HepG2 (cell line): ENCODE results near the gene XXYLT1. TPM values are rescaled to one million over a fixed set of nuclear protein-coding genes. Genes with fewer than 3 reads are reported as not detected.

Experiments used
- GATAD2A ChIP-seq: IDR thresholded peaks from 2 replicates; pipeline ENCODE4 v1.6.1; 2016
- KLF15 ChIP-seq: sonication (generic); formaldehyde crosslinking; IDR thresholded peaks from 2 replicates; pipeline ENCODE4 v1.8.1; 2023; ENCODE audit warnings: borderline replicate concordance, mild to moderate bottlenecking, inconsistent platforms, missing genetic modification reagents, mixed read lengths
- PATZ1 ChIP-seq: sonication (generic); formaldehyde crosslinking; IDR thresholded peaks from 2 replicates; pipeline ENCODE4 v1.4.0; 2020; ENCODE audit warnings: missing genetic modification reagents
- ZMYM2 ChIP-seq: sonication (generic); formaldehyde crosslinking; IDR thresholded peaks from 2 replicates; pipeline ENCODE4 v1.8.0; 2022; ENCODE audit warnings: mild to moderate bottlenecking, missing genetic modification reagents
- ZNF136 ChIP-seq: sonication (generic); formaldehyde crosslinking; IDR thresholded peaks from 2 replicates; pipeline ENCODE4 v1.8.1; 2022; ENCODE audit warnings: low read depth, mild to moderate bottlenecking, moderate library complexity, missing genetic modification reagents
- ZNF781 ChIP-seq: sonication (generic); formaldehyde crosslinking; IDR thresholded peaks from 2 replicates; pipeline ENCODE4 v1.5.1; 2020; ENCODE audit warnings: borderline replicate concordance, mild to moderate bottlenecking, missing genetic modification reagents; ENCODE audit errors: not compliant biosample characterization
- ZNF790 ChIP-seq: sonication (generic); formaldehyde crosslinking; IDR thresholded peaks from 2 replicates; pipeline ENCODE4 v1.8.0; 2022; ENCODE audit warnings: missing genetic modification reagents, mild to moderate bottlenecking, borderline replicate concordance
- polyA plus RNA-seq, 8 experiments: library from polyadenylated mRNA; depleted of rRNA in 3 of 8; stranded (reverse) in 7 of 8; unstranded in 1 of 8; fragments of >200 nt; fragmentation: Illumina TruSeq in 4 of 8; extraction: Trizol in 4 of 8; gene quantifications; 2 replicates each; pipeline versions ENCODE4 v1.2.1 to v1.2.3, GENCODE V29; 2011 to 2016; ENCODE audit warnings: low read depth in 4 of 8, missing spikeins in 1 of 8, mixed read lengths in 1 of 8; ENCODE audit not compliant: insufficient read depth in 1 of 8
- total RNA-seq, 5 experiments: library from RNA; depleted of rRNA; stranded (reverse); fragments of >200 nt; fragmentation: Illumina TruSeq; extraction: Trizol; gene quantifications; 2 replicates each; pipeline ENCODE4 v1.2.3, GENCODE V29; 2016; ENCODE audit warnings: low read depth in 1 of 5
- TF ChIP-seq, protein P1 (sequence below), 2 experiments: sonication (generic) in 1 of 2; formaldehyde crosslinking in 1 of 2; IDR thresholded peaks; 2 replicates each; pipeline versions ENCODE4 v1.5.1 to v1.6.1; 2011 to 2020; ENCODE audit warnings: borderline replicate concordance in 1 of 2, low read depth in 1 of 2, low read length in 1 of 2, mild to moderate bottlenecking in 1 of 2, missing genetic modification reagents in 1 of 2, moderate library complexity in 1 of 2
- TF ChIP-seq, protein P2 (sequence below): sonication (generic); formaldehyde crosslinking; IDR thresholded peaks from 2 replicates; pipeline ENCODE4 v1.4.0; 2020; ENCODE audit warnings: mild to moderate bottlenecking, missing genetic modification reagents

XXYLT1 gene
- total and polyA plus RNA-seq, 2 of the 13 experiments (the other 11 are each of a cell fraction or from before 2014, with no cell fraction given): 17.7 to 19.0 TPM

- TF ChIP-seq PATZ1 (CRISPR knock-in tag): no peak
- TF ChIP-seq ZNF781 (CRISPR knock-in tag): no peak
- TF ChIP-seq, protein P1, sequence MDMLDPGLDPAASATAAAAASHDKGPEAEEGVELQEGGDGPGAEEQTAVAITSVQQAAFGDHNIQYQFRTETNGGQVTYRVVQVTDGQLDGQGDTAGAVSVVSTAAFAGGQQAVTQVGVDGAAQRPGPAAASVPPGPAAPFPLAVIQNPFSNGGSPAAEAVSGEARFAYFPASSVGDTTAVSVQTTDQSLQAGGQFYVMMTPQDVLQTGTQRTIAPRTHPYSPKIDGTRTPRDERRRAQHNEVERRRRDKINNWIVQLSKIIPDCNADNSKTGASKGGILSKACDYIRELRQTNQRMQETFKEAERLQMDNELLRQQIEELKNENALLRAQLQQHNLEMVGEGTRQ (IDR thresholded peaks at IDR 0.05; ENCODE audit: low read depth, low read length): no peak
- TF ChIP-seq, protein P1 (CRISPR knock-in tag; IDR thresholded peaks at IDR 0.05; ENCODE audit: borderline replicate concordance): no peak
- TF ChIP-seq, protein P2, sequence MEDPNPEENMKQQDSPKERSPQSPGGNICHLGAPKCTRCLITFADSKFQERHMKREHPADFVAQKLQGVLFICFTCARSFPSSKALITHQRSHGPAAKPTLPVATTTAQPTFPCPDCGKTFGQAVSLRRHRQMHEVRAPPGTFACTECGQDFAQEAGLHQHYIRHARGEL: no peak
- no peak for TF ChIP-seq GATAD2A (CRISPR knock-in tag)
- no peak for TF ChIP-seq ZNF136 (CRISPR knock-in tag)
- TF ChIP-seq ZNF790 (CRISPR knock-in tag): no peak
- no peak for TF ChIP-seq ZMYM2 (CRISPR knock-in tag)
- no peak for TF ChIP-seq KLF15
Observed at GRCh38 chr3:195245531-195245951, 25.4 kb downstream of the XXYLT1 start (continued).
